GM18526 (cell line): ENCODE results near the gene AFF1.

Experiments
- POLR2A ChIP-seq: IDR thresholded peaks from 3 replicates; pipeline ENCODE4 v1.6.1; 2011; ENCODE audit not compliant: insufficient read length; ENCODE audit errors: extremely low read depth

The AFF1 gene

GRCh38 chr4:87108142-87108546, 173.3 kb downstream of the AFF1 start:
- TF ChIP-seq POLR2A: no peak

- TF ChIP-seq POLR2A: no peak
Observed at GRCh38 chr4:87109121-87109520, 174.3 kb downstream of the AFF1 start.

- no peak for TF ChIP-seq POLR2A
Observed at GRCh38 chr4:87109945-87110344, 175.1 kb downstream of the AFF1 start.

GRCh38 chr4:87112063-87112462, 177.3 kb downstream of the AFF1 start:
- no peak for TF ChIP-seq POLR2A

- TF ChIP-seq POLR2A: no peak
Observed at GRCh38 chr4:87114245-87115062, 179.6 kb downstream of the AFF1 start.

GRCh38 chr4:87116231-87116630, 181.4 kb downstream of the AFF1 start:
- TF ChIP-seq POLR2A: no peak

- no peak for TF ChIP-seq POLR2A
Observed at GRCh38 chr4:87117051-87117731, 182.4 kb downstream of the AFF1 start.

GRCh38 chr4:87117732-87118075, 182.9 kb downstream of the AFF1 start:
- no peak for TF ChIP-seq POLR2A

- no peak for TF ChIP-seq POLR2A
Observed at GRCh38 chr4:87118421-87118820, 183.6 kb downstream of the AFF1 start.

GRCh38 chr4:87118826-87119225, 184.0 kb downstream of the AFF1 start:
- no peak for TF ChIP-seq POLR2A

GRCh38 chr4:87120010-87120409, 185.2 kb downstream of the AFF1 start:
- TF ChIP-seq POLR2A: no peak

- TF ChIP-seq POLR2A: no peak
Observed at GRCh38 chr4:87120411-87121162, 185.8 kb downstream of the AFF1 start.

- no peak for TF ChIP-seq POLR2A
Observed at GRCh38 chr4:87121341-87122065, 186.7 kb downstream of the AFF1 start.

GRCh38 chr4:87122252-87122651, 187.4 kb downstream of the AFF1 start:
- no peak for TF ChIP-seq POLR2A

GRCh38 chr4:87126056-87126455, 191.2 kb downstream of the AFF1 start:
- TF ChIP-seq POLR2A: no peak
